GM11168 (cell line): ENCODE data around the gene NAXD.

Experiments used
- in situ Hi-C: fragments of 300-500 bp; cut with MboI; formaldehyde crosslinking; loops from one replicate; pipeline ENCODE4 v1.12.0; 2022; ENCODE audit warnings: low sequenced_read_pairs; ENCODE audit not compliant: unreplicated experiment

NAXD gene

GRCh38 chr13:110684388-110685056 lies 69.2 kb downstream of the NAXD start:
- in situ Hi-C loops, result no loop called here

- in situ Hi-C loops, result no loop called here
Observed at GRCh38 chr13:110685305-110686020, 70.1 kb downstream of the NAXD start.

GRCh38 chr13:110687736-110688135 lies 72.4 kb downstream of the NAXD start:
- in situ Hi-C loops, result no loop called here

GRCh38 chr13:110689041-110689440 lies 73.7 kb downstream of the NAXD start:
- in situ Hi-C loops, result no loop called here
